Mucosa of stomach (tissue), 1 donor: Measurements from ENCODE around the gene CENPP.

Experiments
- H3K27me3 ChIP-seq: one replicate; pipeline ENCODE4 v1.7.0; 2013; ENCODE audit warnings: mild to moderate bottlenecking, low read length; ENCODE audit not compliant: control insufficient read depth, insufficient read depth
- H3K36me3 ChIP-seq: one replicate; pipeline ENCODE4 v1.7.0; 2013; ENCODE audit warnings: low read length; ENCODE audit not compliant: control insufficient read depth, insufficient read depth
- H3K4me1 ChIP-seq: one replicate; pipeline ENCODE4 v1.7.0; 2013; ENCODE audit warnings: mild to moderate bottlenecking, low read length; ENCODE audit not compliant: control insufficient read depth, insufficient read depth
- H3K4me3 ChIP-seq: one replicate; pipeline ENCODE4 v1.7.0; 2013; ENCODE audit warnings: low read length
- H3K9ac ChIP-seq: one replicate; pipeline ENCODE4 v1.7.0; 2013; ENCODE audit warnings: mild to moderate bottlenecking, low read length, moderate library complexity
- H3K9me3 ChIP-seq: one replicate; pipeline ENCODE4 v1.7.0; 2013; ENCODE audit warnings: mild to moderate bottlenecking, low read length, moderate library complexity; ENCODE audit not compliant: control insufficient read depth
- donor health status: Pancreatic carcinoma.

CENPP gene

DNA sequence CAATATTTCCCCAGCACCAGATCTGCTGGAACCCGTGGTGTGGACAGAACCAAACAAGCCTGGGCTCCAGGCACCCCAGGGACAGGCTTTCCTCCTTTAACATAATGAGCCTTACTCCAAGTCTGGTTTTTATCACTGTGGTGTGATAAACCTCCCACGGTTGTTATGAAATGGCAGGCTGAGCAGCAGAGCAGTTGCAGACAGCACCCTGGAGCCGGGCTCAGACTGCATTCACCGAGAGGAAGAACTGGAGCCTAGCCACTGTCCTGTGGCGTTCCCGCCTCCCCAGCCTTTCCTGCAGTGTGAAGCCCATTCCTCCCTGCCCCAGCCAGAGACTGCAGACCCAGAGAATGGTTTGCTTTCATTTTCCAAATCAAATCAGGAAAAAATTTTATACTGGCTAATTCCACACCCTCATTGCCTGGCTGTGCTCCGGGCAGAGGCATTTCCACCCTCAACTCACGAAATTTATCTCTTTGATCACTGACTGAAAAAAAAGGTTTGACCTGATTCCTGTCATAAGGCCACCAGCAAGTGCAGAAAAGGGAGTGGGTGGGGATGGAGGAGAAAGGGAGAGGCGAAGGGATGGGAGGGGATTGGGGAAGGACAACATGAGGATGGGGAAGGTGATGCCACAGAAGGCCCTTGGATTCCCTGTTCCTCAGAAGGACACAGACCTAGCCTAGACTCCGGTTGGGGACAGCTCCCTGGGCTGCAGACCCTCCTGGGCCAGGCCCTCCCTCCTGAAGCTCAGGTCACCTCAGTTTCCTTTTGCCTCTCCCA lies 325.3 kb downstream of the CENPP start:
- no peak overlapping the region for H3K9ac ChIP-seq
- peaks cover 5% of the 10 kb centered on the region for H3K36me3 ChIP-seq
- no peaks in the 10 kb centered on the region for H3K4me1 ChIP-seq
- H3K27me3 ChIP-seq = no peaks in the 10 kb centered on the region
- no peak overlapping the region for H3K4me3 ChIP-seq
- no peaks in the 10 kb centered on the region for H3K9me3 ChIP-seq

DNA sequence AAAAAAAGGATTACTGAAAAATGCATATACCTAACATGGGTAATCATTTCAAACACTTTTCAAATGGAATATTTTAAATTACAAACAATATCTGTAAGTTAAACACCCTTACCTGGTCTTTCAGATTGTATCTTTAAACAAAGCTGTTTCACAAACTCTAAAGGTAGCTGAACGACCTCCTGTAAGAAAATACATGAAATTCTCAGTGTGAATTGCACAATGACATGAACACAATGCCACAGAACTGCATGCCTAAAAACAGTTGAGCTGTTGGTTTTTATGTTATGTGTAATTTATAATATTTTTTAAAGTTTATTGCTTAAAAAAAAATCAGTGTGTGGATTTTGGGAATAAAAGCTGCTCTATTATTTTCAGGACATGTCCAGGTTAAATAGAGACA lies 326.7 kb downstream of the CENPP start:
- Histone ChIP-seq H3K9me3 (no peaks in the 10 kb centered on the region), H3K36me3 (peaks cover 5% of the 10 kb centered on the region), H3K4me3 (no peak overlapping the region), H3K4me1 (no peaks in the 10 kb centered on the region), H3K9ac (no peak overlapping the region), H3K27me3 (no peaks in the 10 kb centered on the region)

- H3K4me1 ChIP-seq = no peaks in the 10 kb centered on the region
- no peak overlapping the region for H3K4me3 ChIP-seq
- H3K9me3 ChIP-seq = no peaks in the 10 kb centered on the region
- H3K36me3 ChIP-seq = no peaks in the 10 kb centered on the region
- no peak overlapping the region for H3K9ac ChIP-seq
- H3K27me3 ChIP-seq = no peaks in the 10 kb centered on the region
Measured at GRCh38 chr9:92654481-92655301, 328.9 kb downstream of the CENPP start.

DNA sequence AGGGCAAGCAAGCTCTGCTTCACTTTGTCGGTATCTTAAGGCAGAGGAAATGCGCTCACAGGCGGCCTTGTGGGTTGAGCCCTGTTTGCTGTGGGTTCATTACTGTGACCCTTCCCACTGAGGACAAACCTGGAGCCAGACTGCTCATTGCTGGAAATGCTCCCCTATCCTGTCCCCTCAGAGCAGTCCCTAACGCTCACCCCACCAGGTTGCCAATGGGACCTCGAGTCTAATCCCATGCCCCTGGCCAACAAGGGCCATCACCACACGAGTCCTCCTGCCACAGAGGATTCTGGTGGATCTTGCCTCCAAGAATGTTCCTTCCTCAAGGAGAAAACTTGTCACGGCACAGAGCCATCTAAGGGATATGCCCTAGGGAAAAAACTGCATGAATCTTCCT lies 329.6 kb downstream of the CENPP start:
- no peaks in the 10 kb centered on the region for H3K9me3 ChIP-seq
- H3K36me3 ChIP-seq = no peaks in the 10 kb centered on the region
- no peak overlapping the region for H3K4me3 ChIP-seq
- H3K27me3 ChIP-seq = no peaks in the 10 kb centered on the region
- H3K9ac ChIP-seq = no peak overlapping the region
- no peaks in the 10 kb centered on the region for H3K4me1 ChIP-seq

DNA sequence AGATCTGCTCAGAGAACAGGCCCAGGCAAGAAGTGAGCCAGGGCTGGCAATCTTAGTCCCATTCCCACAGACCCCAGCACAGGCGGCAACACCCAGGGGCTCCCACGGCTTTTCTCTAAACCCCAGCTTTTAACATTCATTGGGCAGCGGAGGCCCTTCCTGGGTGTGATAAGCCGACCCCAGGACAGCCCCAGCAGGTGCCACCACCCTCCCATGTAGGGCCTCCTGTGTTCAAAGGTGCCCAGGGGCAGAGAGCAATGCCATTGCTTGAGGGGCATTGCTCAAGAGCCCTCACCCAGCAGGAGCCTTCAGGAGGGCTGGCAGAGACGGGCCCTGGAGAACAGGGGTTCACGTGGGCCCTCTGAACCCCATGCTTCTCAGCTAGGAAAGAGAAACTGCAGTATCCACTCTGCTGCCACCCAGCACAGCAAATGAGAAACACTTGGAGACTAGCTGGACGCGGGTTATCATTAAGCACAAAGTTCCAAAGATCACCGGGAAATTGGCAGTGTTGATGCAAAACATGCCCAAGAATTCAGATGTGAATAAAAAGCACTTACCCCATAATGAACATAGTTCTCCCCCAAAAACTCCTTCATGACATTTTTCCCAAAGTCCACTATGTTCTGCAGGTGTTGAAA lies 330.3 kb downstream of the CENPP start:
- Histone ChIP-seq H3K4me3 (no peak overlapping the region), H3K9ac (no peak overlapping the region), H3K36me3 (no peaks in the 10 kb centered on the region), H3K9me3 (no peaks in the 10 kb centered on the region), H3K27me3 (no peaks in the 10 kb centered on the region), H3K4me1 (no peaks in the 10 kb centered on the region)

GRCh38 chr9:92656537-92656925 lies 330.8 kb downstream of the CENPP start:
- Histone ChIP-seq H3K27me3 (no peaks in the 10 kb centered on the region), H3K36me3 (no peaks in the 10 kb centered on the region), H3K9me3 (no peaks in the 10 kb centered on the region), H3K4me1 (no peaks in the 10 kb centered on the region), H3K9ac (no peak overlapping the region), H3K4me3 (no peak overlapping the region)

- no peak overlapping the region for H3K4me3 ChIP-seq
- no peak overlapping the region for H3K9ac ChIP-seq
- no peaks in the 10 kb centered on the region for H3K4me1 ChIP-seq
- no peaks in the 10 kb centered on the region for H3K36me3 ChIP-seq
- H3K27me3 ChIP-seq = no peaks in the 10 kb centered on the region
- no peaks in the 10 kb centered on the region for H3K9me3 ChIP-seq
Measured at GRCh38 chr9:92657296-92658094, 331.7 kb downstream of the CENPP start.

DNA sequence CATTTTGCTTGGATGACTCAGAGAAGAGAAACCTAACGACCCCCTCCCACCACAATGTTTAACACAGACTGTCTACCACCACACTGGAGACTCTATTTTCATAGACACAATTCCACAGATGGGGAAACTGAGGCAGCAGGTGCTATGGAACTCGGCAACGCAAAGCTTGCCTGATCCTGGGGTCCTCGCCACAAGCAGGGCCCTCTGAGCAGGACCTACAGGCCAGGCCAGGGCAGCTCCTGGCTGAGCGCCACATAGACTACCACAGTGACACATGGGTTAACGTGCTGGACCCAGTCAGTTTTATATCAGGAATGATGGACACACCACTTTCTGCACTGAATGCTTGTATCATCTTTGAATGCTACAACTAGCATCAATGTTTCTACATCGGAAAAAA lies 332.4 kb downstream of the CENPP start:
- Histone ChIP-seq H3K4me3 (no peak overlapping the region), H3K27me3 (no peaks in the 10 kb centered on the region), H3K4me1 (no peaks in the 10 kb centered on the region), H3K9me3 (no peaks in the 10 kb centered on the region), H3K9ac (no peak overlapping the region), H3K36me3 (no peaks in the 10 kb centered on the region)

DNA sequence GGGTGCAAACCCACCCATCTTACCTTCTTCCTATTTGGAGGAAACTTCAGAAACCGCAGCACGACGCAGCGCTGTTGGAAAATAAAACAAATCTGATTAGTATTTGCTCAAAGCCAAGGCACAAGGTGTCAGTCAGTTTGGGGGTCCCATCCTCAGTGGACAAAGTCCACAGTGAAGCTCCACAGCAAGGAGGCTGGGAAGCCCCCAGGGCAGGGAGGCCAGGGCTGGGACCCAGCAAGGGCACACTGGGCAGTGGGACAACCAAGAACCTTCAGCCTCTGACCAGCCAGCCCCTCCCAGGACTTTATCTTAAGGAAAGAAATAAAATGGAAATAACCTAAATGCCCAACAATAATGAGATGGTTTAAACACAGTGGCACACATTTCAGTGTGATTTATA lies 332.9 kb downstream of the CENPP start:
- no peaks in the 10 kb centered on the region for H3K9me3 ChIP-seq
- no peaks in the 10 kb centered on the region for H3K36me3 ChIP-seq
- H3K27me3 ChIP-seq = no peaks in the 10 kb centered on the region
- H3K4me1 ChIP-seq = no peaks in the 10 kb centered on the region
- no peak overlapping the region for H3K9ac ChIP-seq
- no peak overlapping the region for H3K4me3 ChIP-seq

GRCh38 chr9:92659601-92660000 lies 333.8 kb downstream of the CENPP start:
- Histone ChIP-seq H3K36me3 (no peaks in the 10 kb centered on the region), H3K4me3 (no peak overlapping the region), H3K9me3 (no peaks in the 10 kb centered on the region), H3K9ac (no peak overlapping the region), H3K27me3 (no peaks in the 10 kb centered on the region), H3K4me1 (no peaks in the 10 kb centered on the region)

DNA sequence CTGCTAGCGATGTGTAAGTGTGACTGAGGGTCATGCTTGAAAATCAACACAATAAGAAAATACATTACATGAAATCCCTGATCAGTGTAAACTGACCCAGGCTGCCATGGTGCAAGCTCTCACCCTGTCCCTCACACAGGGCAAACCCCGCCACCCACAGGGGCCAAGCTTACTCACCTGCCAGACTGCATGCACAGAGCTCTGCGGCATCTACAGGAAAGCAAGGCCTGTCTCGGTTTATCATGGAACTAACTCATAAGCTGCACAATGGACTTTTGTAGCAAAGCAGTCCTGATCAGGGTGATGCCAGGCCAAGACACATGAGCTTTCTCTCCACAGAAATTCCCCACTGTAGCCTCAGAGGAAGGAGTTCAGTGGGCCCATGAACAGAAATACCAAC lies 334.5 kb downstream of the CENPP start:
- no peaks in the 10 kb centered on the region for H3K9me3 ChIP-seq
- no peak overlapping the region for H3K9ac ChIP-seq
- H3K27me3 ChIP-seq = no peaks in the 10 kb centered on the region
- no peaks in the 10 kb centered on the region for H3K36me3 ChIP-seq
- no peak overlapping the region for H3K4me3 ChIP-seq
- H3K4me1 ChIP-seq = no peaks in the 10 kb centered on the region
